ENCODE measurements around the gene CSK. TPM values are rescaled to one million over a fixed set of nuclear protein-coding genes. Genes with fewer than 3 reads are reported as not detected.

Gene CSK
- total RNA-seq, 1 experiment from 2014 or later, result 172 TPM

- Histone ChIP-seq H3K4me3 (ENCODE audit: low read length) (no peak overlapping the region), H3K79me2 (ENCODE audit: low read length) (no peaks in the 10 kb centered on the region), H2AFZ (ENCODE audit: low read length) (no peak overlapping the region), H3K4me2 (ENCODE audit: low read depth, low read length, poor library complexity, severe bottlenecking) (no peak overlapping the region), H3K9me3 (ENCODE audit: low read length) (no peaks in the 10 kb centered on the region), H3K9me2 (replicated peaks; ENCODE audit: insufficient read depth, low read length) (no peaks in the 10 kb centered on the region), H3K27ac (ENCODE audit: low read length) (peak overlapping the region; percentile 74), H3K9ac (ENCODE audit: low read length) (no peak overlapping the region), H3K4me1 (ENCODE audit: low read length) (peaks cover 31% of the 10 kb centered on the region), H3K36me3 (ENCODE audit: insufficient read depth, low read length) (peaks cover 19% of the 10 kb centered on the region), H4K20me1 (ENCODE audit: insufficient read depth, low read depth, low read length) (peaks cover 6% of the 10 kb centered on the region; the same call in 1 of the 2 replicates), H3K27me3 (ENCODE audit: low read length) (no peaks in the 10 kb centered on the region)
- peak; percentile 54 for DNase-seq
Observed at GRCh38 chr15:74807282-74807681, 25.4 kb downstream of the CSK start.

GRCh38 chr15:74808078-74808839 is 26.4 kb downstream of the CSK start:
- H3K4me1 ChIP-seq (ENCODE audit: low read length), result peaks cover 31% of the 10 kb centered on the region
- peak; percentile 69 for DNase-seq
- no peak overlapping the region for H3K4me2 ChIP-seq (ENCODE audit: low read depth, low read length, poor library complexity, severe bottlenecking)
- H2AFZ ChIP-seq (ENCODE audit: low read length), result no peak overlapping the region
- H3K79me2 ChIP-seq (ENCODE audit: low read length), result no peaks in the 10 kb centered on the region
- H3K4me3 ChIP-seq (ENCODE audit: low read length), result no peak overlapping the region
- H3K9ac ChIP-seq (ENCODE audit: low read length), result peak overlapping the region; percentile 32
- H3K36me3 ChIP-seq (ENCODE audit: insufficient read depth, low read length), result peaks cover 10% of the 10 kb centered on the region
- no peaks in the 10 kb centered on the region for H3K27me3 ChIP-seq (ENCODE audit: low read length)
- H3K9me3 ChIP-seq (ENCODE audit: low read length), result no peaks in the 10 kb centered on the region
- peak overlapping the region; percentile 74 for H3K27ac ChIP-seq (ENCODE audit: low read length)
- no peaks in the 10 kb centered on the region for H3K9me2 ChIP-seq (replicated peaks; ENCODE audit: insufficient read depth, low read length)
- H4K20me1 ChIP-seq (ENCODE audit: insufficient read depth, low read depth, low read length), result peaks cover 6% of the 10 kb centered on the region; the same call in 1 of the 2 replicates

GRCh38 chr15:74808840-74809229 is 27.0 kb downstream of the CSK start:
- no peaks in the 10 kb centered on the region for H3K79me2 ChIP-seq (ENCODE audit: low read length)
- H3K9me3 ChIP-seq (ENCODE audit: low read length), result no peaks in the 10 kb centered on the region
- H3K9me2 ChIP-seq (replicated peaks; ENCODE audit: insufficient read depth, low read length), result no peaks in the 10 kb centered on the region
- no peaks in the 10 kb centered on the region for H3K27me3 ChIP-seq (ENCODE audit: low read length)
- H3K36me3 ChIP-seq (ENCODE audit: insufficient read depth, low read length), result peaks cover 4% of the 10 kb centered on the region
- H4K20me1 ChIP-seq (ENCODE audit: insufficient read depth, low read depth, low read length), result peaks cover 6% of the 10 kb centered on the region; the same call in 1 of the 2 replicates
- H3K4me2 ChIP-seq (ENCODE audit: low read depth, low read length, poor library complexity, severe bottlenecking), result peak overlapping the region; percentile 17
- H3K4me3 ChIP-seq (ENCODE audit: low read length), result no peak overlapping the region
- no peak overlapping the region for H2AFZ ChIP-seq (ENCODE audit: low read length)
- peaks cover 31% of the 10 kb centered on the region for H3K4me1 ChIP-seq (ENCODE audit: low read length)
- peak overlapping the region; percentile 74 for H3K27ac ChIP-seq (ENCODE audit: low read length)
- peak; percentile 70 for DNase-seq
- peak overlapping the region; percentile 25 for H3K9ac ChIP-seq (ENCODE audit: low read length)

- Histone ChIP-seq H3K4me2 (ENCODE audit: low read depth, low read length, poor library complexity, severe bottlenecking) (peak overlapping the region; percentile 17), H4K20me1 (ENCODE audit: insufficient read depth, low read depth, low read length) (peaks cover 6% of the 10 kb centered on the region; the same call in 1 of the 2 replicates), H3K27me3 (ENCODE audit: low read length) (no peaks in the 10 kb centered on the region), H3K9me2 (replicated peaks; ENCODE audit: insufficient read depth, low read length) (no peaks in the 10 kb centered on the region), H3K27ac (ENCODE audit: low read length) (peak overlapping the region; percentile 74), H3K4me3 (ENCODE audit: low read length) (no peak overlapping the region), H3K79me2 (ENCODE audit: low read length) (no peaks in the 10 kb centered on the region), H3K4me1 (ENCODE audit: low read length) (peaks cover 31% of the 10 kb centered on the region), H2AFZ (ENCODE audit: low read length) (no peak overlapping the region), H3K9me3 (ENCODE audit: low read length) (no peaks in the 10 kb centered on the region), H3K36me3 (ENCODE audit: insufficient read depth, low read length) (0 out of 2 replicates have a peak, but pooled peaks cover under 1% of the 10 kb centered on the region), H3K9ac (ENCODE audit: low read length) (peak overlapping the region; percentile 25)
- DNase-seq, result peak; percentile 66
Observed at GRCh38 chr15:74809242-74809641, 27.4 kb downstream of the CSK start.

GRCh38 chr15:74809956-74810355 is 28.1 kb downstream of the CSK start:
- H3K4me1 ChIP-seq (ENCODE audit: low read length), result peaks cover 31% of the 10 kb centered on the region
- no peaks in the 10 kb centered on the region for H3K36me3 ChIP-seq (ENCODE audit: insufficient read depth, low read length)
- no peak overlapping the region for H2AFZ ChIP-seq (ENCODE audit: low read length)
- H3K9me2 ChIP-seq (replicated peaks; ENCODE audit: insufficient read depth, low read length), result no peaks in the 10 kb centered on the region
- no peaks in the 10 kb centered on the region for H3K79me2 ChIP-seq (ENCODE audit: low read length)
- H3K27me3 ChIP-seq (ENCODE audit: low read length), result no peaks in the 10 kb centered on the region
- H4K20me1 ChIP-seq (ENCODE audit: insufficient read depth, low read depth, low read length), result peaks cover 6% of the 10 kb centered on the region; the same call in 1 of the 2 replicates
- H3K4me3 ChIP-seq (ENCODE audit: low read length), result no peak overlapping the region
- H3K4me2 ChIP-seq (ENCODE audit: low read depth, low read length, poor library complexity, severe bottlenecking), result no peak overlapping the region
- no peaks in the 10 kb centered on the region for H3K9me3 ChIP-seq (ENCODE audit: low read length)
- DNase-seq, result no peak
- peak overlapping the region; percentile 74 for H3K27ac ChIP-seq (ENCODE audit: low read length)
- H3K9ac ChIP-seq (ENCODE audit: low read length), result no peak overlapping the region

GRCh38 chr15:74812533-74812932 is 30.7 kb downstream of the CSK start, which contains the start of gene LMAN1L:
TSS of gene LMAN1L (plus strand) at chr15:74812835. CDS start at chr15:74812855, 20 bp downstream.
- Histone ChIP-seq H3K27me3 (ENCODE audit: low read length) (no peaks in the 10 kb centered on the region), H3K9ac (ENCODE audit: low read length) (no peak within 1 kb of the TSS), H3K9me2 (replicated peaks; ENCODE audit: insufficient read depth, low read length) (no peaks in the 10 kb centered on the region), H3K27ac (ENCODE audit: low read length) (peak within 1 kb of the TSS; percentile 65), H3K4me2 (ENCODE audit: low read depth, low read length, poor library complexity, severe bottlenecking) (no peak within 1 kb of the TSS), H2AFZ (ENCODE audit: low read length) (no peak within 1 kb of the TSS), H3K9me3 (ENCODE audit: low read length) (no peaks in the 10 kb centered on the region), H3K4me3 (ENCODE audit: low read length) (no peak within 1 kb of the TSS), H4K20me1 (ENCODE audit: insufficient read depth, low read depth, low read length) (no peaks in the 10 kb centered on the region; the same call in 1 of the 2 replicates), H3K4me1 (ENCODE audit: low read length) (peaks cover 25% of the 10 kb centered on the region), H3K79me2 (ENCODE audit: low read length) (no peaks in the 10 kb centered on the region), H3K36me3 (ENCODE audit: insufficient read depth, low read length) (no peaks in the 10 kb centered on the region)
- DNase-seq, result peak; percentile 58

GRCh38 chr15:74815121-74815934 is 33.4 kb downstream of the CSK start:
- no peaks in the 10 kb centered on the region for H3K36me3 ChIP-seq (ENCODE audit: insufficient read depth, low read length)
- H3K4me2 ChIP-seq (ENCODE audit: low read depth, low read length, poor library complexity, severe bottlenecking), result no peak overlapping the region
- no peaks in the 10 kb centered on the region for H3K9me2 ChIP-seq (replicated peaks; ENCODE audit: insufficient read depth, low read length)
- H3K79me2 ChIP-seq (ENCODE audit: low read length), result peaks cover 7% of the 10 kb centered on the region
- no peaks in the 10 kb centered on the region for H3K27me3 ChIP-seq (ENCODE audit: low read length)
- H3K27ac ChIP-seq (ENCODE audit: low read length), result peak overlapping the region; percentile 26; the same call in 1 of the 2 replicates
- H3K9ac ChIP-seq (ENCODE audit: low read length), result no peak overlapping the region
- H2AFZ ChIP-seq (ENCODE audit: low read length), result no peak overlapping the region
- no peaks in the 10 kb centered on the region; the same call in 1 of the 2 replicates for H4K20me1 ChIP-seq (ENCODE audit: insufficient read depth, low read depth, low read length)
- H3K4me3 ChIP-seq (ENCODE audit: low read length), result no peak overlapping the region
- no peak for DNase-seq
- H3K9me3 ChIP-seq (ENCODE audit: low read length), result no peaks in the 10 kb centered on the region
- peaks cover 20% of the 10 kb centered on the region for H3K4me1 ChIP-seq (ENCODE audit: low read length)

GRCh38 chr15:74815961-74816360 is 34.1 kb downstream of the CSK start:
- H4K20me1 ChIP-seq (ENCODE audit: insufficient read depth, low read depth, low read length), result no peaks in the 10 kb centered on the region; the same call in 1 of the 2 replicates
- H3K9me2 ChIP-seq (replicated peaks; ENCODE audit: insufficient read depth, low read length), result no peaks in the 10 kb centered on the region
- no peaks in the 10 kb centered on the region for H3K27me3 ChIP-seq (ENCODE audit: low read length)
- no peaks in the 10 kb centered on the region for H3K36me3 ChIP-seq (ENCODE audit: insufficient read depth, low read length)
- no peaks in the 10 kb centered on the region for H3K9me3 ChIP-seq (ENCODE audit: low read length)
- peaks cover 27% of the 10 kb centered on the region for H3K4me1 ChIP-seq (ENCODE audit: low read length)
- DNase-seq, result no peak
- no peak overlapping the region for H2AFZ ChIP-seq (ENCODE audit: low read length)
- H3K4me2 ChIP-seq (ENCODE audit: low read depth, low read length, poor library complexity, severe bottlenecking), result no peak overlapping the region
- no peak overlapping the region for H3K9ac ChIP-seq (ENCODE audit: low read length)
- H3K27ac ChIP-seq (ENCODE audit: low read length), result no peak overlapping the region
- H3K4me3 ChIP-seq (ENCODE audit: low read length), result no peak overlapping the region
- H3K79me2 ChIP-seq (ENCODE audit: low read length), result peaks cover 14% of the 10 kb centered on the region
